HEK293T (cell line): ENCODE data around the gene OOEP.

Source experiments
- CTCF ChIA-PET: fragments of 350-600 bp; formaldehyde crosslinking; extraction: SDS; loops from one replicate; lab custom pipeline; 2021; ENCODE audit warnings: antibody characterized with exemption, inconsistent platforms; lab: Yijun Ruan, JAX
- POLR2A ChIA-PET: fragments of 350-600 bp; formaldehyde crosslinking; extraction: SDS; loops from one replicate; lab custom pipeline; 2020; ENCODE audit warnings: antibody characterized with exemption, inconsistent platforms; lab: Yijun Ruan, JAX
- DNase-seq: peaks from one replicate; pipeline ENCODE4 v3.0.0; 2012; ENCODE audit warnings: mixed read lengths; ENCODE audit errors: extremely low spot score
- ARNT ChIP-seq: fragments of 450-650 bp; IDR thresholded peaks from 2 replicates; pipeline ENCODE4 v1.6.1; 2017; ENCODE audit warnings: mild to moderate bottlenecking
- BHLHE40 ChIP-seq: fragments of 450-650 bp; IDR thresholded peaks from 2 replicates; pipeline ENCODE4 v1.6.1; 2016; ENCODE audit warnings: mild to moderate bottlenecking, moderate library complexity, borderline replicate concordance
- CTBP1 ChIP-seq: fragments of 450-650 bp; IDR thresholded peaks from 2 replicates; pipeline ENCODE4 v1.6.1; 2016; ENCODE audit warnings: borderline replicate concordance
- ELF4 ChIP-seq: fragments of 450-650 bp; IDR thresholded peaks from 2 replicates; pipeline ENCODE4 v1.6.1; 2017; ENCODE audit warnings: antibody characterized with exemption
- FOXA1 ChIP-seq: fragments of 450-650 bp; IDR thresholded peaks from 2 replicates; pipeline ENCODE4 v1.6.1; 2016; ENCODE audit warnings: mild to moderate bottlenecking
- FOXK2 ChIP-seq: fragments of 450-650 bp; IDR thresholded peaks from 2 replicates; pipeline ENCODE4 v1.6.1; 2016; ENCODE audit warnings: mild to moderate bottlenecking
- FOXM1 ChIP-seq: fragments of 450-650 bp; IDR thresholded peaks from 2 replicates; pipeline ENCODE4 v1.6.1; 2017; ENCODE audit warnings: mild to moderate bottlenecking, borderline replicate concordance
- HDGF ChIP-seq: fragments of 450-650 bp; IDR thresholded peaks from 2 replicates; pipeline ENCODE4 v1.6.1; 2017; ENCODE audit warnings: antibody characterized with exemption, borderline replicate concordance
- L3MBTL2 ChIP-seq: fragments of 450-650 bp; conservative IDR thresholded peaks from 2 replicates; pipeline ENCODE4 v1.6.1; 2016; ENCODE audit warnings: mild to moderate bottlenecking
- LEF1 ChIP-seq: fragments of 450-650 bp; IDR thresholded peaks from 2 replicates; pipeline ENCODE4 v1.6.1; 2017; ENCODE audit warnings: mild to moderate bottlenecking, borderline replicate concordance
- NFRKB ChIP-seq: fragments of 450-650 bp; IDR thresholded peaks from 2 replicates; pipeline ENCODE4 v1.6.1; 2016; ENCODE audit warnings: mild to moderate bottlenecking, moderate library complexity
- PKNOX1 ChIP-seq: fragments of 450-650 bp; IDR thresholded peaks from 2 replicates; pipeline ENCODE4 v1.6.1; 2016
- SP1 ChIP-seq: fragments of 450-650 bp; IDR thresholded peaks from 2 replicates; pipeline ENCODE4 v1.6.1; 2017
- SUZ12 ChIP-seq: fragments of 450-650 bp; IDR thresholded peaks from 2 replicates; pipeline ENCODE4 v1.6.1; 2016; ENCODE audit warnings: mild to moderate bottlenecking
- TARDBP ChIP-seq: fragments of 450-650 bp; IDR thresholded peaks from 2 replicates; pipeline ENCODE4 v1.6.1; 2016
- ZNF384 ChIP-seq: fragments of 450-650 bp; IDR thresholded peaks from 2 replicates; pipeline ENCODE4 v1.6.1; 2016

The OOEP gene

GRCh38 chr6:73362869-73363536 lies 6.7 kb downstream of the OOEP start:
- DNase-seq: no peak
- TF ChIP-seq L3MBTL2 (no peak), NFRKB (no peak), FOXA1 (no peak), ARNT (no peak), SUZ12 (no peak), SP1 (no peak), ZNF384 (no peak), FOXM1 (no peak), TARDBP (no peak), FOXK2 (no peak), PKNOX1 (no peak), LEF1 (no peak), BHLHE40 (no peak), HDGF (no peak)
- CTCF ChIA-PET: no interaction called here
- POLR2A ChIA-PET: no interaction called here

- TF ChIP-seq TARDBP: no peak
- TF ChIP-seq SUZ12: no peak
- TF ChIP-seq FOXM1: no peak
- no peak for TF ChIP-seq FOXA1
- TF ChIP-seq BHLHE40: no peak
- no peak for TF ChIP-seq SP1
- ChIA-PET POLR2A (no interaction called here), CTCF (no interaction called here)
- no peak for DNase-seq
These were observed 7.3 kb downstream of the OOEP start, which contains the start of gene KHDC3L for GRCh38 chr6:73362358-73362757. TSS of gene KHDC3L (plus strand) at chr6:73362658. CDS start at chr6:73362730, 72 bp downstream.

- ChIA-PET CTCF (no interaction called here), POLR2A (no interaction called here)
- DNase-seq: no peak
- TF ChIP-seq ARNT (no peak), FOXK2 (no peak), FOXM1 (no peak), FOXA1 (no peak), SUZ12 (no peak), SP1 (no peak), L3MBTL2 (no peak), NFRKB (no peak), LEF1 (no peak), ELF4 (no peak), PKNOX1 (no peak), CTBP1 (no peak), BHLHE40 (no peak), ZNF384 (no peak), TARDBP (no peak), HDGF (no peak)
These were observed 15.8 kb downstream of the OOEP start, which contains the start of gene DPPA5 for GRCh38 chr6:73353636-73354593. TSS of gene DPPA5 (minus strand) at chr6:73354276. CDS start at chr6:73354225, 51 bp downstream.

GRCh38 chr6:73349311-73349710 lies 20.4 kb downstream of the OOEP start:
- CTCF ChIA-PET: interaction anchor here (0.9 to 1.1 kb wide), 2 partner anchors 10 to 39 kb away, joined by 4 to 9 read pairs; no protein-coding TSS in a partner anchor
- POLR2A ChIA-PET: no interaction called here
- TF ChIP-seq TARDBP (no peak), L3MBTL2 (no peak), NFRKB (no peak), FOXK2 (no peak), CTBP1 (no peak), ARNT (no peak), SP1 (no peak), LEF1 (no peak), FOXM1 (no peak), PKNOX1 (no peak), HDGF (no peak), FOXA1 (no peak), ELF4 (no peak), BHLHE40 (no peak)
- DNase-seq: no peak

- CTCF ChIA-PET: no interaction called here
- no peak for DNase-seq
- no peak for TF ChIP-seq PKNOX1
- TF ChIP-seq CTBP1: no peak
- no peak for TF ChIP-seq NFRKB
- TF ChIP-seq ELF4: no peak
- no peak for TF ChIP-seq ARNT
- TF ChIP-seq ZNF384: no peak
- TF ChIP-seq BHLHE40: no peak
- POLR2A ChIA-PET: no interaction called here
These were observed 21.0 kb downstream of the OOEP start for GRCh38 chr6:73348550-73349204.
